Ovary (tissue), 9 donors: ENCODE results near the gene ARHGEF7. TPM values are rescaled to one million over a fixed set of nuclear protein-coding genes. Genes with fewer than 3 reads are reported as not detected.

Experiments used
- DNase-seq, 5 donors: peaks; one replicate each; pipeline ENCODE4 v3.0.0-alpha.2; 2019 to 2020
- H3K27ac ChIP-seq, 2 donors: fragments of 200-600 bp; one replicate each; pipeline versions ENCODE4 v1.5.1 to v1.8.0; 2019 to 2022
- H3K27me3 ChIP-seq: fragments of 200-600 bp; one replicate; pipeline ENCODE4 v1.8.0; 2022
- H3K36me3 ChIP-seq: fragments of 200-600 bp; sonication (generic); one replicate; pipeline ENCODE4 v1.5.1; 2019
- H3K4me1 ChIP-seq: one replicate; pipeline ENCODE4 v1.8.1; 2013; ENCODE audit warnings: mild to moderate bottlenecking, moderate library complexity; ENCODE audit not compliant: insufficient read depth
- H3K4me3 ChIP-seq: fragments of 200-600 bp; sonication (generic); one replicate; pipeline ENCODE4 v1.5.1; 2017
- H3K9me3 ChIP-seq, 2 donors: fragments of 200-600 bp in 1 of 2; sonication (generic) in 1 of 2; one replicate each; pipeline versions ENCODE4 v1.5.1 to v1.8.1; 2013 to 2019; ENCODE audit warnings: mild to moderate bottlenecking in 1 of 2, moderate library complexity in 1 of 2
- CTCF ChIP-seq, 3 donors: fragments of 450-650 bp in 2 of 3; fragments of 200-600 bp in 1 of 3; IDR thresholded peaks; one replicate each; pipeline versions ENCODE4 v1.5.1 to v1.8.0; 2016 to 2022; ENCODE audit warnings: antibody characterized with exemption in 3 of 3, mild to moderate bottlenecking in 1 of 3
- EP300 ChIP-seq: sonication (generic); formaldehyde crosslinking; IDR thresholded peaks from one replicate; pipeline ENCODE4 v1.6.1; 2017; ENCODE audit warnings: antibody characterized with exemption
- POLR2A ChIP-seq: fragments of 450-650 bp; IDR thresholded peaks from one replicate; pipeline ENCODE4 v1.6.1; 2017; ENCODE audit warnings: antibody characterized with exemption, mild to moderate bottlenecking, moderate library complexity
- whole genome bisulfite sequencing, 3 donors: extraction: QIAGEN DNeasy Blood & Tissue Kit in 1 of 3; methylation state at CpG; one replicate each; pipeline versions ENCODE4 v1.1.5 to v1.1.7; 2013 to 2017; 5-methylcytosine and 5-hydroxymethylcytosine counted together
- intact Hi-C, 4 donors: fragments of 100-400 bp; cut with DNase I; formaldehyde crosslinking; loops; one replicate each; pipeline versions ENCODE4 v1.11.0 to v1.15.1; 2022 to 2023
- polyA plus RNA-seq, 2 donors: library from polyadenylated mRNA; stranded (reverse); fragments of 200-250 nt in 1 of 2; fragments of 350-450 nt in 1 of 2; fragmentation: Illumina TruSeq in 1 of 2; extraction: RNeasy Lipid Tissue Mini Kit (QIAGEN cat#74804) in 1 of 2; gene quantifications; one replicate each; pipeline ENCODE4 v1.2.3, GENCODE V29; 2013 to 2014
- total RNA-seq, 7 donors: library from RNA; depleted of rRNA in 2 of 7; stranded (reverse); fragments of >200 nt in 2 of 7; fragmentation: NEBNext Ultra II Directional in 3 of 7; extraction: Animal tissue kit (Norgen Biotek cat#: 25700) in 3 of 7; gene quantifications; one replicate each; pipeline versions ENCODE4 v1.1.0 to v1.2.4, GENCODE V29; 2016 to 2023
- donor health status: DM: no; HTN: no; CAD: no; lungs with moderate emphysema.
- donor health status: DM: no; HTN: no; CAD: no.
- donor health status: Bipolar disorder and iron deficiency.
- donor health status: DM: yes; HTN: yes; CAD: no.
- donor health status: DM: no; HTN: no; CAD: no.
- donor health status: DM: yes; HTN: yes; CAD: no.

The ARHGEF7 gene
- total and polyA plus RNA-seq, 9 donors, result 27.6 to 58.5 (median 52.2) TPM

- H3K4me1 ChIP-seq, result peaks cover 9% of the 10 kb centered on the region
- intact Hi-C loops, result loop anchor here in 3 of 4 donors (5.0 to 10.0 kb wide), 4 partner anchors 63 to 303 kb away; partner anchors contain the start of gene ANKRD10 (in 1 of the 3)
- H3K9me3 ChIP-seq, result no peaks in the 10 kb centered on the region
Observed at GRCh38 chr13:111217641-111218040, 102.5 kb downstream of the ARHGEF7 start.

GRCh38 chr13:111219280-111219679 lies 104.2 kb downstream of the ARHGEF7 start:
- TF ChIP-seq EP300 (no peak), POLR2A (no peak), CTCF (IDR thresholded peaks at IDR 0.05) (no peak)
- Histone ChIP-seq H3K4me1 (peaks cover 9% of the 10 kb centered on the region), H3K9me3 (no peaks in the 10 kb centered on the region), H3K27ac (peak overlapping the region in 1 of 2 donors; percentile 55), H3K27me3 (no peaks in the 10 kb centered on the region), H3K36me3 (no peaks in the 10 kb centered on the region), H3K4me3 (no peak overlapping the region)
- WGBS, 3 donors, result 13 to 20% (median 17%) methylated on average over 4 of the region's 4 CpGs
- DNase-seq, result no peak
- intact Hi-C loops, result loop anchor here in 3 of 4 donors (5.0 to 10.0 kb wide), 4 partner anchors 64 to 304 kb away; partner anchors contain the start of gene ANKRD10 (in 1 of the 3)

More at GRCh38 chr13:111217641-111218040, 102.5 kb downstream of the ARHGEF7 start:
- Histone ChIP-seq H3K27ac (peak overlapping the region in 1 of 2 donors; percentile 55), H3K4me3 (no peak overlapping the region), H3K36me3 (no peaks in the 10 kb centered on the region), H3K27me3 (no peaks in the 10 kb centered on the region)
- TF ChIP-seq POLR2A, result no peak
- TF ChIP-seq CTCF (IDR thresholded peaks at IDR 0.05), result no peak
- TF ChIP-seq EP300, result no peak
- WGBS, 3 donors, result 18 to 58% (median 20%) methylated on average over 13 of the region's 13 CpGs
- DNase-seq, result peak; percentile 65 to 78 (median 70)

GRCh38 chr13:111219950-111220349 lies 104.8 kb downstream of the ARHGEF7 start:
- H3K27me3 ChIP-seq, result no peaks in the 10 kb centered on the region
- H3K9me3 ChIP-seq, result no peaks in the 10 kb centered on the region
- TF ChIP-seq POLR2A (no peak), CTCF (IDR thresholded peaks at IDR 0.05) (no peak), EP300 (no peak)
- no peak for DNase-seq
- H3K36me3 ChIP-seq, result no peaks in the 10 kb centered on the region
- peaks cover 9% of the 10 kb centered on the region for H3K4me1 ChIP-seq
- H3K4me3 ChIP-seq, result no peak overlapping the region
- WGBS, 3 donors, result 82 to 88% (median 86%) methylated on average over 8 of the region's 8 CpGs
- intact Hi-C loops, result loop anchor here in 3 of 4 donors (5.0 to 10.0 kb wide), 4 partner anchors 65 to 305 kb away; partner anchors contain the start of gene ANKRD10 (in 2 of the 3)
- no peak overlapping the region for H3K27ac ChIP-seq

- H3K9me3 ChIP-seq, result no peaks in the 10 kb centered on the region
- H3K36me3 ChIP-seq, result no peaks in the 10 kb centered on the region
- no peak overlapping the region for H3K4me3 ChIP-seq
- H3K4me1 ChIP-seq, result peaks cover 4% of the 10 kb centered on the region
- no peak for TF ChIP-seq POLR2A
- TF ChIP-seq EP300, result no peak
- no peak for TF ChIP-seq CTCF (IDR thresholded peaks at IDR 0.05)
- DNase-seq, result no peak
- WGBS, 3 donors, result 95 to 98% (median 97%) methylated on average over 6 of the region's 6 CpGs
- intact Hi-C loops, result loop anchor here in 1 of 4 donors (10.0 kb wide), 1 partner anchor 310 kb away; the partner anchor contains the start of gene ANKRD10
- H3K27ac ChIP-seq, result no peak overlapping the region
- no peaks in the 10 kb centered on the region for H3K27me3 ChIP-seq
Observed at GRCh38 chr13:111225166-111225565, 110.1 kb downstream of the ARHGEF7 start.
